HG03378 (cell line): ENCODE results near the gene EFHD1.

Experiments
- ATAC-seq: cut with Tn5 transposase; IDR thresholded peaks from one replicate; pipeline ENCODE4 v1.9.1; 2021; ENCODE audit warnings: mild to moderate bottlenecking, moderate library complexity; ENCODE audit not compliant: unreplicated experiment

Gene EFHD1

GRCh38 chr2:232633413-232634205 lies at the start of gene EFHD1:
EFHD1 (plus strand) TSS chr2:232633604; CDS start chr2:232633705, 101 bp downstream.
- no peak for ATAC-seq

- ATAC-seq = no peak
These were observed 49.2 kb upstream of the EFHD1 start for GRCh38 chr2:232584238-232584637.

GRCh38 chr2:232586943-232587505 lies 46.4 kb upstream of the EFHD1 start:
- ATAC-seq = no peak

- no peak for ATAC-seq
These were observed 45.9 kb upstream of the EFHD1 start for GRCh38 chr2:232587512-232587911.

- ATAC-seq = no peak
These were observed 45.4 kb upstream of the EFHD1 start for GRCh38 chr2:232588031-232588430.

GRCh38 chr2:232588680-232589585 lies 44.5 kb upstream of the EFHD1 start:
- ATAC-seq = no peak

- no peak for ATAC-seq
These were observed 40.5 kb upstream of the EFHD1 start for GRCh38 chr2:232592772-232593395.

- ATAC-seq = no peak
These were observed 39.4 kb upstream of the EFHD1 start for GRCh38 chr2:232593982-232594381.

- ATAC-seq = no peak
These were observed 35.9 kb upstream of the EFHD1 start for GRCh38 chr2:232597362-232598079.

- no peak for ATAC-seq
These were observed 35.1 kb upstream of the EFHD1 start for GRCh38 chr2:232598293-232598692.

GRCh38 chr2:232600053-232600773 lies 33.2 kb upstream of the EFHD1 start:
- ATAC-seq = no peak

GRCh38 chr2:232603283-232603682 lies 30.1 kb upstream of the EFHD1 start:
- ATAC-seq = no peak

- no peak for ATAC-seq
These were observed 28.9 kb upstream of the EFHD1 start for GRCh38 chr2:232604535-232604934.

GRCh38 chr2:232607011-232607410 lies 26.4 kb upstream of the EFHD1 start:
- no peak for ATAC-seq

GRCh38 chr2:232609607-232610006 lies 23.8 kb upstream of the EFHD1 start:
- ATAC-seq = no peak

GRCh38 chr2:232610081-232610480 lies 23.3 kb upstream of the EFHD1 start:
- ATAC-seq = no peak

- ATAC-seq = no peak
These were observed 22.3 kb upstream of the EFHD1 start for GRCh38 chr2:232611061-232611460.

GRCh38 chr2:232611559-232612218 lies 21.7 kb upstream of the EFHD1 start:
- ATAC-seq = no peak

GRCh38 chr2:232613538-232614134 lies 19.8 kb upstream of the EFHD1 start:
- ATAC-seq = no peak
